SH-SY5Y (cell line): ENCODE data around the gene CROCC2.

Source experiments
- GATA2 ChIP-seq: IDR thresholded peaks from 2 replicates; pipeline ENCODE4 v1.6.1; 2011; ENCODE audit warnings: mild to moderate bottlenecking, low read depth, low read length
- GATA3 ChIP-seq: IDR thresholded peaks from 2 replicates; pipeline ENCODE4 v1.6.1; 2011; ENCODE audit warnings: low read depth, mild to moderate bottlenecking, low read length, moderate library complexity

DNA sequence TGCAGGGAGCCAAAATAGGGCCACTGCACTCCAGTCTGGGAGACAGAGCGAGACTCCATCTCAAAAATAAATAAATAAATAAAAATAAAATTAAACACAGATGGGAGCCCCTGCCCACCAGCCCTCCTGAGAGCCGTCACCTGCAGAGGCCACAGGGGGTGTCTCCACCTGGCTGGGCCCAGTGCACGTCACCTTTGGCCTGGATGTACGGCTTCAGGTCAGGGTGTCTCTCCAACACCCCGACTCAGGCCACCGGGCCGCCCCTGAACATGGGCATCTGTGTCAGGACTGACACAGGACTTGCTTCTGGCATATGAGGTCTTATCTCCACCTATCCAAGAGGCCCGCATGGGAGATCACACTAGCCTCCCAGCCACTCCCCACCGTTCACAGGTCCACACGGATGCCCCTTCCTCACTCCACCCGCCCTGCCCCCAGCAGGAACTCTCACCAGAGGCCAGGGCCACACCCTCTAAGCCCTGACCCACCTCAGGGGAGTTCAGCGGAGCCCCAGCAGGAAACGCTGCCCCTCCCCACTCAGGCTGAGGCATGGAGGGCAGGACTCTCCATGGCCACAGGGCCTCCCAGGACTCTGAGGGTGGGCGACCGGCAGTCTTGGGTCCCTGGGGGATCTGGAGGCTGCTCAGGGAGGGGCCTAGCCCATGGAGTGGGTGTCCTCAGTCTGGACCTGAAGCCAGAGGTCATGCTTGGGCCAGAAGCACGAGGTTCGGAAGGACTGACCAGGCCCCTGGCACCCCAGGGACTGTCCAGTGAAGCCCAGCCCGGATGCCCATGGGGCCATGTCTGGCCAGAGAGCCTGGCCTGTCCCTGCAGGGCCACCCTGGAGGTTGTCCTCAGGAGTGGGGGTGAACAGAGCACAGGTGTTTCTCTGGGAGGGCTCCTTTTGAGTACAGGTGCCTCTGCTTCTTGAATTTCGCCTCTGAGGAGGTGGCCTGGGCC lies 1.6 kb upstream of the CROCC2 start:
- no peak for TF ChIP-seq GATA2
- no peak for TF ChIP-seq GATA3
